ENCODE measurements around the gene PNMA6F.

- no peak for TF ChIP-seq CTCF (IDR thresholded peaks at IDR 0.05; ENCODE audit: low read length)
- no peak for TF ChIP-seq EZH2 (optimal IDR thresholded peaks at IDR 0.05; ENCODE audit: low read depth, low read length)
- TF ChIP-seq EZH2phosphoT487 (IDR thresholded peaks at IDR 0.05; ENCODE audit: low read length) = no peak
Measured at GRCh38 chrX:153351981-153352380, 30.4 kb upstream of the PNMA6F start.

Measured in MM.1S (cell line).